Hepatocyte (in vitro differentiated cells): ENCODE measurements around the gene PARD3B. TPM values are rescaled to one million over a fixed set of nuclear protein-coding genes. Genes with fewer than 3 reads are reported as not detected.

ENCODE experiments used
- DNase-seq: peaks from one replicate; pipeline ENCODE4 v3.0.0-alpha.2; 2016; ENCODE audit warnings: low spot score
- H2AFZ ChIP-seq: fragments of 200-600 bp; sonication (generic); 2 replicates; pipeline ENCODE4 v1.6.0; 2016; ENCODE audit warnings: antibody characterized with exemption, mild to moderate bottlenecking
- H3K27ac ChIP-seq: fragments of 200-600 bp; sonication (generic); 2 replicates; pipeline ENCODE4 v1.5.1; 2016; ENCODE audit warnings: mild to moderate bottlenecking
- H3K27me3 ChIP-seq: fragments of 200-600 bp; sonication (generic); 2 replicates; pipeline ENCODE4 v1.6.1; 2016
- H3K36me3 ChIP-seq: fragments of 200-600 bp; sonication (generic); replicated peaks from 2 replicates; pipeline ENCODE4 v1.5.1; 2016; ENCODE audit warnings: low read depth; ENCODE audit not compliant: insufficient read depth
- H3K4me1 ChIP-seq: fragments of 200-600 bp; sonication (generic); 2 replicates; pipeline ENCODE4 v1.5.1; 2016; ENCODE audit warnings: mild to moderate bottlenecking, moderate library complexity; ENCODE audit not compliant: insufficient read depth
- H3K4me2 ChIP-seq: fragments of 200-600 bp; sonication (generic); 2 replicates; pipeline ENCODE4 v1.6.0; 2016
- H3K4me3 ChIP-seq: fragments of 200-600 bp; sonication (generic); 2 replicates; pipeline ENCODE4 v1.5.1; 2016; ENCODE audit warnings: mild to moderate bottlenecking
- H3K79me2 ChIP-seq: fragments of 200-600 bp; sonication (generic); 2 replicates; pipeline ENCODE4 v1.6.0; 2017; ENCODE audit warnings: mild to moderate bottlenecking
- H3K9me2 ChIP-seq: fragments of 200-600 bp; sonication (generic); replicated peaks from 2 replicates; pipeline ENCODE4 v1.6.0; 2017; ENCODE audit warnings: mild to moderate bottlenecking; ENCODE audit not compliant: insufficient read depth
- H3K9me3 ChIP-seq: fragments of 200-600 bp; sonication (generic); 2 replicates; pipeline ENCODE4 v1.5.1; 2016; ENCODE audit warnings: low read depth, mild to moderate bottlenecking
- H4K20me1 ChIP-seq: fragments of 200-600 bp; sonication (generic); 2 replicates; pipeline ENCODE4 v1.6.0; 2016; ENCODE audit warnings: mild to moderate bottlenecking; ENCODE audit not compliant: insufficient read depth, poor library complexity, severe bottlenecking
- CTCF ChIP-seq: fragments of 200-600 bp; sonication (generic); IDR thresholded peaks from 2 replicates; pipeline ENCODE4 v1.5.1; 2016; ENCODE audit warnings: antibody characterized with exemption, mild to moderate bottlenecking; ENCODE audit not compliant: poor library complexity
- EZH2 ChIP-seq: fragments of 200-600 bp; sonication (generic); IDR thresholded peaks from 2 replicates; pipeline ENCODE4 v1.6.1; 2016; ENCODE audit warnings: antibody characterized with exemption, mild to moderate bottlenecking, borderline replicate concordance
- EZH2phosphoT487 ChIP-seq: fragments of 200-600 bp; sonication (generic); IDR thresholded peaks from one replicate; pipeline ENCODE4 v1.6.1; 2018; ENCODE audit warnings: antibody characterized with exemption, mild to moderate bottlenecking, low read depth, moderate library complexity; ENCODE audit not compliant: unreplicated experiment, severe bottlenecking
- WGBS: methylation state at CpG from one replicate; pipeline ENCODE4 v1.1.6; 2016; ENCODE audit warnings: low lambda C conversion rate; ENCODE audit errors: missing lambda C conversion rate; 5-methylcytosine and 5-hydroxymethylcytosine counted together
- polyA plus RNA-seq: library from polyadenylated mRNA; unstranded; fragments of >200 nt; fragmentation: Nextera tagmentation; extraction: Ambion mirVana; gene quantifications from 2 replicates; pipeline ENCODE4 v1.2.1, GENCODE V29; 2016
- total RNA-seq: library from RNA; depleted of rRNA; stranded (reverse); fragments of >200 nt; gene quantifications from 2 replicates; pipeline ENCODE4 v1.2.3, GENCODE V29; 2014

The PARD3B gene
- total and polyA plus RNA-seq, 2 experiments from 2014 or later = 11.5 to 21.7 TPM

GRCh38 chr2:204645018-204645773, 99.9 kb downstream of the PARD3B start:
- TF ChIP-seq CTCF = no peak
- Histone ChIP-seq H3K27me3 (no peaks in the 10 kb centered on the region), H3K9me3 (no peaks in the 10 kb centered on the region), H3K27ac (no peak overlapping the region), H3K4me2 (no peak overlapping the region), H2AFZ (no peak overlapping the region), H3K79me2 (peaks cover 19% of the 10 kb centered on the region), H4K20me1 (no peaks in the 10 kb centered on the region), H3K4me1 (no peaks in the 10 kb centered on the region), H3K9me2 (no peaks in the 10 kb centered on the region), H3K4me3 (no peak overlapping the region), H3K36me3 (no peaks in the 10 kb centered on the region)
- WGBS = 42% methylated on average over 1 of the region's 1 CpG
- DNase-seq = no peak

- Histone ChIP-seq H3K4me2 (no peak overlapping the region), H3K9me3 (no peaks in the 10 kb centered on the region), H3K4me1 (no peaks in the 10 kb centered on the region), H3K4me3 (no peak overlapping the region), H3K27me3 (no peaks in the 10 kb centered on the region), H3K9me2 (no peaks in the 10 kb centered on the region), H4K20me1 (no peaks in the 10 kb centered on the region), H3K79me2 (peaks cover 18% of the 10 kb centered on the region), H3K36me3 (no peaks in the 10 kb centered on the region), H3K27ac (no peak overlapping the region), H2AFZ (no peak overlapping the region)
- TF ChIP-seq EZH2phosphoT487 (no peak), EZH2 (no peak), CTCF (no peak)
- DNase-seq = no peak
These were observed 102.4 kb downstream of the PARD3B start for GRCh38 chr2:204647626-204648025.

- DNase-seq = no peak
- no peak overlapping the region for H2AFZ ChIP-seq
- no peaks in the 10 kb centered on the region for H3K36me3 ChIP-seq
- no peak overlapping the region for H3K4me2 ChIP-seq
- no peak overlapping the region for H3K27ac ChIP-seq
- H3K9me3 ChIP-seq = no peaks in the 10 kb centered on the region
- no peaks in the 10 kb centered on the region for H4K20me1 ChIP-seq
- H3K9me2 ChIP-seq = no peaks in the 10 kb centered on the region
- no peak overlapping the region for H3K4me3 ChIP-seq
- TF ChIP-seq EZH2phosphoT487 = no peak
- TF ChIP-seq EZH2 = no peak
- no peak for TF ChIP-seq CTCF
- no peaks in the 10 kb centered on the region for H3K4me1 ChIP-seq
- no peaks in the 10 kb centered on the region for H3K27me3 ChIP-seq
- H3K79me2 ChIP-seq = peaks cover 22% of the 10 kb centered on the region
These were observed 105.3 kb downstream of the PARD3B start for GRCh38 chr2:204650611-204651010.

GRCh38 chr2:204652063-204652462, 106.8 kb downstream of the PARD3B start:
- no peak overlapping the region for H3K4me3 ChIP-seq
- DNase-seq = no peak
- no peaks in the 10 kb centered on the region for H4K20me1 ChIP-seq
- 98% methylated on average over 4 of the region's 4 CpGs for WGBS
- H3K27me3 ChIP-seq = no peaks in the 10 kb centered on the region
- no peaks in the 10 kb centered on the region for H3K4me1 ChIP-seq
- no peak overlapping the region for H2AFZ ChIP-seq
- H3K4me2 ChIP-seq = no peak overlapping the region
- no peaks in the 10 kb centered on the region for H3K36me3 ChIP-seq
- peaks cover 25% of the 10 kb centered on the region for H3K79me2 ChIP-seq
- TF ChIP-seq EZH2 (no peak), EZH2phosphoT487 (no peak), CTCF (no peak)
- H3K9me3 ChIP-seq = no peaks in the 10 kb centered on the region
- no peak overlapping the region for H3K27ac ChIP-seq
- no peaks in the 10 kb centered on the region for H3K9me2 ChIP-seq
